ENCODE measurements around the gene CHST12.

CHST12 gene

GRCh38 chr7:2483494-2483893, 80.1 kb downstream of the CHST12 start:
- DNase-seq: no peak

GRCh38 chr7:2484868-2485267, 81.5 kb downstream of the CHST12 start:
- DNase-seq: no peak

GRCh38 chr7:2487586-2488271, 84.3 kb downstream of the CHST12 start:
- DNase-seq: no peak

GRCh38 chr7:2488272-2488645, 84.8 kb downstream of the CHST12 start:
- no peak for DNase-seq

- no peak for DNase-seq
Observed at GRCh38 chr7:2488681-2489080, 85.3 kb downstream of the CHST12 start.

GRCh38 chr7:2490181-2490651, 86.8 kb downstream of the CHST12 start:
- no peak for DNase-seq

GRCh38 chr7:2492038-2492437, 88.6 kb downstream of the CHST12 start:
- DNase-seq: no peak

GRCh38 chr7:2493205-2494164, 90.1 kb downstream of the CHST12 start:
- DNase-seq: no peak

GRCh38 chr7:2494191-2495130, 91.0 kb downstream of the CHST12 start:
- no peak for DNase-seq

GRCh38 chr7:2495418-2496299, 92.2 kb downstream of the CHST12 start:
- no peak for DNase-seq

- DNase-seq: no peak
Observed at GRCh38 chr7:2496375-2496774, 93.0 kb downstream of the CHST12 start.

- no peak for DNase-seq
Observed at GRCh38 chr7:2497065-2497464, 93.7 kb downstream of the CHST12 start.

GRCh38 chr7:2497500-2498336, 94.3 kb downstream of the CHST12 start:
- no peak for DNase-seq

All from NCI-H1436 (cell line).